K562 (cell line): ENCODE results near the gene HIVEP3. TPM values are rescaled to one million over a fixed set of nuclear protein-coding genes. Genes with fewer than 3 reads are reported as not detected.

ENCODE experiments used
- ATAC-seq: fragments of 200-7000 bp; cut with Tn5 transposase; 3 replicates; pipeline ENCODE4 v1.9.1; 2020; ENCODE audit warnings: moderate library complexity
- BruUV-seq: library from RNA; stranded (reverse); fragments of 400-500 nt; replicated peaks from 2 replicates; lab custom pipeline; 2021; lab: Mats Ljungman, UMichigan
- CTCF ChIA-PET: fragments of 300-600 bp; formaldehyde crosslinking; extraction: SDS; loops from one replicate; lab custom pipeline; 2021; ENCODE audit warnings: low intra/inter-chr PET ratio; lab: Yijun Ruan, JAX
- POLR2A ChIA-PET: fragments of 300-600, 350-650 bp; sonication (Branson Sonifier 250); formaldehyde crosslinking; extraction: SDS; loops from one replicate; lab custom pipeline; 2021; ENCODE audit warnings: antibody characterized with exemption, inconsistent platforms; lab: Yijun Ruan, JAX
- DNase-seq, 4 experiments: peaks; one replicate each; pipeline versions ENCODE4 v3.0.0 to v3.0.0-alpha.2; 2011 to 2018; ENCODE audit warnings: low spot score in 3 of 4, mixed read lengths in 3 of 4; ENCODE audit errors: extremely low read depth in 1 of 4
- FAIRE-seq: peaks from 2 replicates; lab custom pipeline; 2011; peaks lifted over from hg19 to GRCh38; lab: Jason Lieb, UNC
- H2AFZ ChIP-seq: 2 replicates; pipeline ENCODE4 v1.6.0; 2011; ENCODE audit warnings: low read depth, low read length, control low read depth, inconsistent platforms
- H3K27ac ChIP-seq: fragments of 200-600 bp; 3 replicates; pipeline ENCODE4 v1.8.0; 2011; ENCODE audit warnings: low read depth, mild to moderate bottlenecking, control low read depth, inconsistent platforms, low read length, moderate library complexity, mixed read lengths; ENCODE audit errors: extremely low read depth
- H3K27me3 ChIP-seq, 2 experiments: fragments of 300-600 bp in 1 of 2; 2 replicates in 1 of 2; 3 replicates in 1 of 2; pipeline versions ENCODE4 v1.6.0 to v1.8.0; 2011; ENCODE audit warnings: inconsistent platforms in 2 of 2, low read length in 2 of 2, mild to moderate bottlenecking in 1 of 2, mixed read lengths in 1 of 2, moderate library complexity in 1 of 2; ENCODE audit not compliant: control insufficient read depth in 2 of 2, insufficient read depth in 2 of 2
- H3K36me3 ChIP-seq: fragments of 300-600 bp; 3 replicates; pipeline ENCODE4 v1.8.0; 2011; ENCODE audit warnings: mild to moderate bottlenecking, low read length, inconsistent platforms; ENCODE audit not compliant: control insufficient read depth, insufficient read depth
- H3K4me1 ChIP-seq, 2 experiments: fragments of 200-600 bp in 1 of 2; replicated peaks in 1 of 2; 2 replicates in 1 of 2; 3 replicates in 1 of 2; pipeline versions ENCODE4 v1.5.1 to v1.8.0; 2011; ENCODE audit warnings: inconsistent platforms in 2 of 2, low read length in 2 of 2, mild to moderate bottlenecking in 1 of 2, mixed read lengths in 1 of 2, moderate library complexity in 1 of 2; ENCODE audit not compliant: control insufficient read depth in 2 of 2, insufficient read depth in 2 of 2
- H3K4me2 ChIP-seq: 2 replicates; pipeline ENCODE4 v1.6.1; 2011; ENCODE audit warnings: low read length, control low read depth, inconsistent platforms, mixed read lengths; ENCODE audit not compliant: insufficient read depth
- H3K4me3 ChIP-seq: fragments of 200-600 bp; sonication (generic), shearing (Covaris generic); 2 replicates; pipeline ENCODE4 v1.5.1; 2016; ENCODE audit warnings: control low read depth, inconsistent platforms
- H3K79me2 ChIP-seq: fragments of 200-600 bp; 3 replicates; pipeline ENCODE4 v1.8.0; 2011; ENCODE audit warnings: low read length, inconsistent platforms; ENCODE audit not compliant: control insufficient read depth, insufficient read depth
- H3K9ac ChIP-seq, 2 experiments: 2 replicates each; pipeline versions ENCODE4 v1.6.0 to v1.6.1; 2011; ENCODE audit warnings: low read depth in 2 of 2, low read length in 2 of 2, control low read depth in 1 of 2, inconsistent platforms in 1 of 2, mild to moderate bottlenecking in 1 of 2, mixed read lengths in 1 of 2; ENCODE audit not compliant: insufficient read depth in 1 of 2
- H3K9me1 ChIP-seq: one replicate; pipeline ENCODE4 v1.6.0; 2011; ENCODE audit warnings: inconsistent platforms, mild to moderate bottlenecking, low read length, moderate library complexity; ENCODE audit not compliant: control insufficient read depth, insufficient read depth
- H3K9me3 ChIP-seq: replicated peaks from 2 replicates; pipeline ENCODE4 v1.5.1; 2011; ENCODE audit warnings: low read depth, low read length, inconsistent platforms; ENCODE audit not compliant: control insufficient read depth, insufficient read depth
- H4K20me1 ChIP-seq: replicated peaks from 2 replicates; pipeline ENCODE4 v1.6.1; 2011; ENCODE audit warnings: low read length, inconsistent platforms, mixed read lengths; ENCODE audit not compliant: control insufficient read depth, insufficient read depth
- CBFA2T3 ChIP-seq: fragments of 450-650 bp; IDR thresholded peaks from 2 replicates; pipeline ENCODE4 v1.6.1; 2017
- CTBP1 ChIP-seq: fragments of 450-650 bp; IDR thresholded peaks from 2 replicates; pipeline ENCODE4 v1.6.1; 2016; ENCODE audit warnings: borderline replicate concordance
- EGR1 ChIP-seq: fragments of 450-650 bp; conservative IDR thresholded peaks from 2 replicates; pipeline ENCODE4 v1.6.1; 2017; ENCODE audit warnings: mild to moderate bottlenecking
- ERF ChIP-seq: fragments of 450-650 bp; formaldehyde crosslinking; IDR thresholded peaks from 2 replicates; pipeline ENCODE4 v1.4.0; 2020; ENCODE audit warnings: mild to moderate bottlenecking, mixed read lengths
- HCFC1 ChIP-seq: IDR thresholded peaks from 2 replicates; pipeline ENCODE4 v1.6.1; 2012; ENCODE audit warnings: low read depth, low read length, improper control_type of control experiment
- ILK ChIP-seq: fragments of 450-650 bp; IDR thresholded peaks from 2 replicates; pipeline ENCODE4 v1.6.1; 2016; ENCODE audit warnings: missing genetic modification characterization, low read depth, mild to moderate bottlenecking, missing compliant biosample characterization, moderate library complexity, borderline replicate concordance
- MAFF ChIP-seq: IDR thresholded peaks from 2 replicates; pipeline ENCODE4 v1.6.1; 2012; ENCODE audit warnings: low read length, improper control_type of control experiment
- NBN ChIP-seq: fragments of 450-650 bp; IDR thresholded peaks from 2 replicates; pipeline ENCODE4 v1.6.1; 2016; ENCODE audit warnings: low read depth, mild to moderate bottlenecking
- NCOA2 ChIP-seq, 2 experiments: fragments of 450-650 bp; IDR thresholded peaks; 2 replicates each; pipeline ENCODE4 v1.6.1; 2018; ENCODE audit warnings: mild to moderate bottlenecking in 2 of 2, moderate library complexity in 1 of 2; ENCODE audit not compliant: partially characterized antibody in 2 of 2
- NFE2 ChIP-seq: IDR thresholded peaks from 2 replicates; pipeline ENCODE4 v1.6.1; 2014; ENCODE audit warnings: antibody characterized with exemption, low read depth
- ZFP1 ChIP-seq: fragments of 450-650 bp; formaldehyde crosslinking; IDR thresholded peaks from 2 replicates; pipeline ENCODE4 v1.4.0; 2020; ENCODE audit warnings: mild to moderate bottlenecking, mixed read lengths
- ZNF23 ChIP-seq: fragments of 250-450 bp; sonication (Bioruptor Pico); IDR thresholded peaks from 2 replicates; pipeline ENCODE4 v1.4.0; 2020; ENCODE audit warnings: mild to moderate bottlenecking
- ZNF79 ChIP-seq: fragments of 250-450 bp; sonication (Bioruptor Pico); IDR thresholded peaks from 2 replicates; pipeline ENCODE4 v1.4.0; 2020; ENCODE audit warnings: low read depth, mild to moderate bottlenecking, moderate library complexity
- WGBS: fragments of 100-300 bp; shearing (Covaris generic); methylation state at CpG from one replicate; pipeline ENCODE4 v1.1.6; 2016; ENCODE audit warnings: low coverage, mixed read lengths; ENCODE audit not compliant: insufficient coverage; ENCODE audit errors: missing lambda C conversion rate; 5-methylcytosine and 5-hydroxymethylcytosine counted together
- in situ Hi-C: fragments of 300-500 bp; cut with MboI; formaldehyde crosslinking; loops from 4 replicates; pipeline ENCODE4 v1.15.0; 2018; ENCODE audit warnings: inconsistent platforms, mixed read lengths
- intact Hi-C: fragments of 100-400 bp; cut with micrococcal nuclease; formaldehyde crosslinking; loops from 2 replicates; pipeline ENCODE4 v1.14.2; 2022
- polyA plus RNA-seq, 8 experiments: library from polyadenylated mRNA; depleted of rRNA in 4 of 8; stranded (reverse) in 5 of 8; unstranded in 3 of 8; fragments of >200 nt; fragmentation: Nextera tagmentation in 2 of 8; fragmentation: Illumina TruSeq in 1 of 8; extraction: Ambion mirVana in 2 of 8; extraction: Trizol in 1 of 8; gene quantifications; 2 replicates each; pipeline versions ENCODE4 v1.2.1 to v1.2.3, GENCODE V29; 2011 to 2014; ENCODE audit warnings: inconsistent platforms in 1 of 8, missing spikeins in 1 of 8
- total RNA-seq, 7 experiments: library from RNA; depleted of rRNA in 6 of 7; stranded (reverse); fragments of >200 nt in 6 of 7; fragmentation: Illumina TruSeq in 2 of 7; extraction: Trizol in 2 of 7; gene quantifications; 2 replicates each; pipeline versions ENCODE4 v1.2.1 to v1.2.3, GENCODE V29; 2011 to 2021; ENCODE audit warnings: low replicate concordance in 1 of 7
- TF ChIP-seq, protein P1 (sequence below): fragments of 450-650 bp; IDR thresholded peaks from 2 replicates; pipeline ENCODE4 v1.6.1; 2014; ENCODE audit warnings: low read depth, mild to moderate bottlenecking, moderate library complexity, borderline replicate concordance
- TF ChIP-seq, protein P2 (sequence below): sonication (generic); formaldehyde crosslinking; IDR thresholded peaks from 2 replicates; pipeline ENCODE4 v1.9.0; 2022; ENCODE audit warnings: mild to moderate bottlenecking, missing genetic modification reagents

Gene HIVEP3
- total and polyA plus RNA-seq, 9 of the 15 experiments (the other 6 are each of a cell fraction or from before 2014, with no cell fraction given) = 0.09 to 0.58 (median 0.34) TPM; not detected in 1

DNA sequence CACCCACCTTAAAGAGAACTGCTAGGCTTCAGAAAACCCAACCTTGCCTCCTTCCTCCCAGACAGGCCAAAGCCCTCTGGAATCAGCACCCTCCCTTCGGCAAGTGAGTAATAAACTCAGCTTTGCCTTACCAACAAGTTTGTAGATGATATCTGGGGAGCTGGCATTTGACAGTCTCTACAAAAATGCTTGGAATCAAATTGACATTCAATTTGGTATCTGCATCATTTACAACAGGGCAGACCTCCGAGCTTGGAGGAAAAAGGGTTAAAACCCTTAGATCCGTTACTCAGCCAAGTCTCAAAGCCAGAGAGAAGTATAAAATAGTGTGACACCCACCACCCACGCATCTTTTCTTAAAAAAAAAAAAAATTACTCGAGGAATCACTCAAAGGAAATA, 285.0 kb downstream of the HIVEP3 start:
- WGBS = 1% methylated on average over 5 of the region's 5 CpGs
- no peaks in the 10 kb centered on the region for H3K36me3 ChIP-seq
- in situ Hi-C loops (no loop called here), intact Hi-C loops (no loop called here)
- FAIRE-seq = no peak
- H3K4me3 ChIP-seq = no peak overlapping the region
- peaks cover 12 to 44% of the 10 kb centered on the region in 2 experiments; a peak in 4 of 5 replicates for H3K27me3 ChIP-seq
- no peaks in the 10 kb centered on the region; the same call in 1 of the 2 replicates for H4K20me1 ChIP-seq
- CTCF ChIA-PET = no interaction called here
- TF ChIP-seq EGR1 (peak; percentile 46), HCFC1 (no peak)
- H3K9me1 ChIP-seq = no peaks in the 10 kb centered on the region
- no TSS peak for BruUV-seq
- no peaks in the 10 kb centered on the region for H3K4me1 ChIP-seq
- no peak for ATAC-seq
- H3K27ac ChIP-seq = no peak overlapping the region
- H3K9me3 ChIP-seq = no peaks in the 10 kb centered on the region
- H3K9ac ChIP-seq = no peak overlapping the region
- no peak overlapping the region for H3K4me2 ChIP-seq
- H2AFZ ChIP-seq = no peak overlapping the region
- no peak for DNase-seq
- POLR2A ChIA-PET = interaction anchor here (0.6 to 1.2 kb wide), 2 partner anchors 71 to 391 kb away, joined by 3 to 4 read pairs; no protein-coding TSS in a partner anchor
- H3K79me2 ChIP-seq = no peaks in the 10 kb centered on the region

DNA sequence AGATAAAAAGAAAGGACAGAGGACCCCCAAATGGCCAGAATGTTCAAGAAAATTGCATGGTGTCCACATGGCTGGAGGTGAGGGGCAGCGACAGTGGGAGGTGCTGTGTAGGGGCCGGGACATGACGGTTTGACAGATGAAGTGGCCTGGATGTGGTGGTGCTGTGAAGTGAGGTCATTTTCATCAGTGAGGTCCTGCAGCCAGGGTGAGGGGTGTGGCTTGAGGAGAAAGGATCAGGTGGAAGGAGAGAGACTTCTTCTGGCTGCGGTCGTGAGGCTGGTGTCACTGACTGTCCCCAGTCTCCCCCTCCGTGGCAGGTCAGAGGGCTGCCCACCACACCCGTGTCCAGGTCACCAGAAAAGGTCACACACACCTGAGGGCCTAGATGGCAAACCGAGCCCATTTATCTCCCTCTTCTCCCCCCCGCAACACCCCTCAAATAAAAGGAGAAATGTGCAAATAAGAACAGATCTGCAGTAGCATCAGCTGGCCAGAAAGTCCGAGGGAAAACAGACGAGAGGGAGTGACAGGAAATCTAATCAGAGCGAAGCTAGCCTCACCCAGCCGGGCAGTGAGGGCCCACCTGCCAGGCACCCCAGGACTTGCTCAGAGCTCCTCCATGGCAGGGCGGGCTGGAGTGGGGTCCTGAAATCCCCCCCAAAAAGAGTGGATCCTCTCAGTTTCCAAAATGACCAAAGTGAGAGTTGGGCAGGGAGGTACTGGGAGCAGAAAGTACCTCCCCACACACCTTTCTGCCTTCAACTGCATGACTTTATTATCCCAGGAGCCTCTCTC, 285.7 kb downstream of the HIVEP3 start:
- in situ Hi-C loops = no loop called here
- ATAC-seq = no peak; the same call in 2 of the 3 replicates
- TF ChIP-seq CBFA2T3 = no peak
- no peak for TF ChIP-seq CTBP1
- no peak for TF ChIP-seq MAFF
- TF ChIP-seq NCOA2 (IDR thresholded peaks at IDR 0.05; ENCODE audit: partially characterized antibody in 2 of 2) = no peak
- no peak for TF ChIP-seq NFE2
- TF ChIP-seq ERF (CRISPR knock-in tag) = no peak
- TF ChIP-seq, protein P1, sequence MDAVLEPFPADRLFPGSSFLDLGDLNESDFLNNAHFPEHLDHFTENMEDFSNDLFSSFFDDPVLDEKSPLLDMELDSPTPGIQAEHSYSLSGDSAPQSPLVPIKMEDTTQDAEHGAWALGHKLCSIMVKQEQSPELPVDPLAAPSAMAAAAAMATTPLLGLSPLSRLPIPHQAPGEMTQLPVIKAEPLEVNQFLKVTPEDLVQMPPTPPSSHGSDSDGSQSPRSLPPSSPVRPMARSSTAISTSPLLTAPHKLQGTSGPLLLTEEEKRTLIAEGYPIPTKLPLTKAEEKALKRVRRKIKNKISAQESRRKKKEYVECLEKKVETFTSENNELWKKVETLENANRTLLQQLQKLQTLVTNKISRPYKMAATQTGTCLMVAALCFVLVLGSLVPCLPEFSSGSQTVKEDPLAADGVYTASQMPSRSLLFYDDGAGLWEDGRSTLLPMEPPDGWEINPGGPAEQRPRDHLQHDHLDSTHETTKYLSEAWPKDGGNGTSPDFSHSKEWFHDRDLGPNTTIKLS = no peak
- TF ChIP-seq, protein P2, sequence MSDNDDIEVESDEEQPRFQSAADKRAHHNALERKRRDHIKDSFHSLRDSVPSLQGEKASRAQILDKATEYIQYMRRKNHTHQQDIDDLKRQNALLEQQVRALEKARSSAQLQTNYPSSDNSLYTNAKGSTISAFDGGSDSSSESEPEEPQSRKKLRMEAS = no peak
- no peak for TF ChIP-seq ZNF79 (CRISPR knock-in tag)
- no peak for TF ChIP-seq NBN
- no peak for TF ChIP-seq ILK (tag)
- no peak for TF ChIP-seq ZNF23 (CRISPR knock-in tag)
- TF ChIP-seq ZFP1 (CRISPR knock-in tag) = no peak

More for the DNA sequence above, 285.7 kb downstream of the HIVEP3 start:
- DNase-seq = no peak
- Histone ChIP-seq H3K4me2 (no peak overlapping the region), H3K27ac (no peak overlapping the region), H3K79me2 (no peaks in the 10 kb centered on the region), H3K36me3 (no peaks in the 10 kb centered on the region), H3K27me3 (peaks cover 15 to 48% of the 10 kb centered on the region in 2 experiments; a peak in 4 of 5 replicates), H3K4me3 (no peak overlapping the region), H2AFZ (no peak overlapping the region), H3K9ac (no peak overlapping the region; a peak in 1 of 4 replicates), H3K4me1 (no peaks in the 10 kb centered on the region), H3K9me1 (no peaks in the 10 kb centered on the region), H4K20me1 (no peaks in the 10 kb centered on the region; the same call in 1 of the 2 replicates), H3K9me3 (no peaks in the 10 kb centered on the region)
- BruUV-seq = no TSS peak
- 2% methylated on average over 14 of the region's 14 CpGs for WGBS
- FAIRE-seq = no peak
- ChIA-PET POLR2A (interaction anchor here (0.6 to 1.2 kb wide), 3 partner anchors 70 to 390 kb away, joined by 3 to 4 read pairs (median 3); no protein-coding TSS in a partner anchor), CTCF (no interaction called here)
- intact Hi-C loops = no loop called here
